Left renal pelvis (tissue), 4 donors: ENCODE data around the gene SLU7. TPM values are rescaled to one million over a fixed set of nuclear protein-coding genes. Genes with fewer than 3 reads are reported as not detected.
"Not testable (repeated sequence)": the region's sequence is repeated elsewhere in the genome, so short reads cannot be mapped to it uniquely, and the experiment has no call there.

Experiments used
- DNase-seq, 4 donors: peaks; one replicate each; pipeline ENCODE4 v3.0.0-alpha.2; 2013; ENCODE audit warnings: low read depth in 4 of 4, low spot score in 3 of 4
- polyA plus RNA-seq, 4 donors: library from polyadenylated mRNA; unstranded; fragments of 120-200 nt; gene quantifications; one replicate each; pipeline ENCODE4 v1.2.1, GENCODE V29; 2013; ENCODE audit not compliant: insufficient read length in 4 of 4

Gene SLU7
- polyA plus RNA-seq, 4 donors = 44.8 to 69.2 (median 65.6) TPM

- no peak for DNase-seq
Observed at GRCh38 chr5:160451281-160451680, 32.4 kb upstream of the SLU7 start.

- DNase-seq = no peak
Observed at GRCh38 chr5:160450164-160450932, 31.5 kb upstream of the SLU7 start.

- no peak for DNase-seq
Observed at GRCh38 chr5:160449458-160449857, 30.6 kb upstream of the SLU7 start.

- no peak for DNase-seq
Observed at GRCh38 chr5:160448886-160449285, 30.0 kb upstream of the SLU7 start.

GRCh38 chr5:160445751-160446150, 26.9 kb upstream of the SLU7 start:
- DNase-seq = no peak

GRCh38 chr5:160445132-160445531, 26.3 kb upstream of the SLU7 start:
- DNase-seq = no peak

- no peak for DNase-seq
Observed at GRCh38 chr5:160444407-160444806, 25.5 kb upstream of the SLU7 start.

- no peak for DNase-seq
Observed at GRCh38 chr5:160442824-160443431, 24.0 kb upstream of the SLU7 start.

GRCh38 chr5:160441311-160441781, 22.5 kb upstream of the SLU7 start:
- DNase-seq = no peak

GRCh38 chr5:160439205-160439600, 20.3 kb upstream of the SLU7 start:
- peak in 2 of 4 donors; percentile 70 to 79 for DNase-seq

- DNase-seq = no peak
Observed at GRCh38 chr5:160438316-160439204, 19.7 kb upstream of the SLU7 start.

- no peak for DNase-seq
Observed at GRCh38 chr5:160437271-160437670, 18.4 kb upstream of the SLU7 start.

- not testable (repeated sequence) for DNase-seq
Observed at GRCh38 chr5:160436661-160437060, 17.8 kb upstream of the SLU7 start.

- no peak for DNase-seq
Observed at GRCh38 chr5:160436017-160436416, 17.1 kb upstream of the SLU7 start.

GRCh38 chr5:160435532-160435931, 16.7 kb upstream of the SLU7 start:
- no peak for DNase-seq

GRCh38 chr5:160434022-160434531, 15.2 kb upstream of the SLU7 start:
- peak in 2 of 4 donors; percentile 76 to 88 for DNase-seq

GRCh38 chr5:160432787-160433186, 13.9 kb upstream of the SLU7 start:
- no peak for DNase-seq

GRCh38 chr5:160432196-160432595, 13.3 kb upstream of the SLU7 start:
- no peak for DNase-seq

- no peak for DNase-seq
Observed at GRCh38 chr5:160427607-160428006, 8.7 kb upstream of the SLU7 start.

- no peak for DNase-seq
Observed at GRCh38 chr5:160423099-160423498, 4.2 kb upstream of the SLU7 start.
